Activated CD8-positive, alpha-beta T cell treated with anti-CD3 and anti-CD28 coated beads, Interleukin-2, amount 10 ng/mL, durations not matched to agents 7 days and 5 days (primary cell): ENCODE data around the gene RNPC3. TPM values are rescaled to one million over a fixed set of nuclear protein-coding genes. Genes with fewer than 3 reads are reported as not detected.

Experiments
- ATAC-seq: fragments of 150-1000 bp; cut with Tn5 transposase; one replicate; pipeline ENCODE4 v1.10.0; 2021; ENCODE audit warnings: moderate library complexity
- CTCF ChIA-PET: fragments of 350-600 bp; sonication (Branson Sonifier 250); formaldehyde crosslinking; loops from one replicate; lab custom pipeline; 2021; ENCODE audit warnings: antibody characterized with exemption; lab: Charles Lee
- POLR2A ChIA-PET: fragments of 350-600 bp; sonication (Branson Sonifier 250); formaldehyde crosslinking; loops from one replicate; lab custom pipeline; 2021; ENCODE audit warnings: antibody characterized with exemption; lab: Charles Lee
- DNase-seq: peaks from one replicate; pipeline ENCODE4 v3.0.0-alpha.2; 2020
- H3K27ac Mint-ChIP-seq: one replicate; pipeline ENCODE4 v1.8.0; 2021; ENCODE audit warnings: mild to moderate bottlenecking, mixed read lengths
- H3K27me3 Mint-ChIP-seq: one replicate; pipeline ENCODE4 v1.8.0; 2021; ENCODE audit warnings: low read depth, mixed read lengths
- H3K36me3 Mint-ChIP-seq: one replicate; pipeline ENCODE4 v1.8.0; 2021; ENCODE audit warnings: low read depth, mixed read lengths
- H3K4me1 Mint-ChIP-seq: one replicate; pipeline ENCODE4 v1.8.0; 2021; ENCODE audit warnings: low read depth, mixed read lengths
- H3K4me3 Mint-ChIP-seq: one replicate; pipeline ENCODE4 v1.8.0; 2021; ENCODE audit warnings: mild to moderate bottlenecking, mixed read lengths
- H3K9me3 Mint-ChIP-seq: one replicate; pipeline ENCODE4 v1.8.0; 2022; ENCODE audit warnings: mixed read lengths; ENCODE audit not compliant: insufficient read depth
- total RNA-seq, 2 experiments: library from RNA; stranded (reverse); gene quantifications; one replicate each; pipeline ENCODE4 v1.2.3, GENCODE V29; 2021

Gene RNPC3, protein sequence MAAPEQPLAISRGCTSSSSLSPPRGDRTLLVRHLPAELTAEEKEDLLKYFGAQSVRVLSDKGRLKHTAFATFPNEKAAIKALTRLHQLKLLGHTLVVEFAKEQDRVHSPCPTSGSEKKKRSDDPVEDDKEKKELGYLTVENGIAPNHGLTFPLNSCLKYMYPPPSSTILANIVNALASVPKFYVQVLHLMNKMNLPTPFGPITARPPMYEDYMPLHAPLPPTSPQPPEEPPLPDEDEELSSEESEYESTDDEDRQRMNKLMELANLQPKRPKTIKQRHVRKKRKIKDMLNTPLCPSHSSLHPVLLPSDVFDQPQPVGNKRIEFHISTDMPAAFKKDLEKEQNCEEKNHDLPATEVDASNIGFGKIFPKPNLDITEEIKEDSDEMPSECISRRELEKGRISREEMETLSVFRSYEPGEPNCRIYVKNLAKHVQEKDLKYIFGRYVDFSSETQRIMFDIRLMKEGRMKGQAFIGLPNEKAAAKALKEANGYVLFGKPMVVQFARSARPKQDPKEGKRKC
- 10 to 100 TPM; 20.6 to 22.2 TPM for total RNA-seq

DNA sequence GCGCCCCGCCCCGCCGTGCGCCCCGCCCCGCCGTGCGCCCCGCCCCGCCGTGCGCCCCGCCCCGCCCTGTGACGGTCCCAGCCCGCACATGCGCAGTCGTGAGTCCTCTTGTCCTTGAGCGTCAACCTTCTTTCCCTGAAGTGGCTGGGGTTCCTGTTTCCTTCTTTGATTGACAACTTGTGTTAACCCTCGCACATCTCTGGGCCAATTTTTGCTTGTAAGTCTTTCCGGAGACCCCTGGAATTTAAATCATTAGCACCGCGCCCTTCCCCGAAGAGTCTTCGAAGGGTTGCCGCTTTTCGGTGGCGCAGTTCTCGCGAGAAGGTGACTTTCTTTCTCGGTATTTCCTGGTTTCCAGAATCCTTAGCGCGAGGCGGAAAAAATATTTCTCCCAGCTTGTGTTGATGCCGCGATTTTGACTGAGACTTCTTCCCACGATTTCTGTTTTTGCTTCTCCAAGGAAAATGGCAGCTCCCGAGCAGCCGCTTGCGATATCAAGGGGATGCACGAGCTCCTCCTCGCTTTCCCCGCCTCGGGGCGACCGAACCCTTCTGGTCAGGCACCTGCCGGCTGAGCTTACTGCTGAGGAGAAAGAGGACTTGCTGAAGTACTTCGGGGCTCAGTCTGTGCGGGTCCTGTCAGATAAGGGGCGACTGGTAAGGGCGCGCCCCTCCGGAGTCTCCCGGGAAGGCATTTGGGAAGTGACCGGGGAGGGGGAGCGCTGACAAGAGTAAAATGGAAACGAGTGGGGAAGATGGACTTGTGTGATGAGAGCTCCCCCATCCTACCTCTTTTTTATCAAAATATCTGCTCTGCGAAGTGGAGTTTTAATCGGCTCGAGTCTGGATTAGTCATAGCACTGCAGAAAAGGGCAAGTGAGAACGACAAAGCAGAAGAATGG is at the start of gene RNPC3:
Gene RNPC3 (plus strand): TSS at position 93 of the 901 bp plus-strand sequence. CDS start 372 bp downstream, at position 465.
- CTCF ChIA-PET, result interaction anchor here (1.0 to 2.1 kb wide), 3 partner anchors 9 to 24 kb away, joined by 3 to 11 read pairs (median 4); no protein-coding TSS in a partner anchor
- Mint-ChIP-seq H3K4me3 (peak within 1 kb of the TSS; percentile 99), H3K4me1 (peaks cover 30% of the 10 kb centered on the region)

DNA sequence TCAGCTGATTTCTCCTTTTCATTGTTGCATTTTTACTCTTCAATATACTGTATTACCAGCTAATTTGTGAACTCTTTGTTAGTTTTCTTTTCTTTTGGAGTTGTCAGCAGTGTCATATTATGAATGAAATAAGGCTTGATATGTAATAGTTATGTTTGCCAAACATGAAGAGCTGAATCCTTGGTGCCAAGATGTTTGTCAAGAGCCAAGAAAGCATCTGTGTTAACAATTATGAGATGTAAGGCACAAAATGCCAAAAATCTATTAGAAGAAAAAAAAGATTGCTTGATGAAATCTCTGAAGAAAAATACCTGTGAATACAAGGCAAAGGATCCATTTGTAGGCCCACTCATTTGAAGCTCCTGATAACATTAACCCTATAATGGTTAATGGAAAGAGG is 48.4 kb upstream of the RNPC3 start:
- no peaks in the 10 kb centered on the region for H3K9me3 Mint-ChIP-seq
- POLR2A ChIA-PET, result no interaction called here
- DNase-seq (no peak), ATAC-seq (no peak)
- no peaks in the 10 kb centered on the region for H3K36me3 Mint-ChIP-seq
- no peak overlapping the region for H3K4me3 Mint-ChIP-seq
- CTCF ChIA-PET, result no interaction called here
- no peak overlapping the region for H3K27ac Mint-ChIP-seq
- no peaks in the 10 kb centered on the region for H3K27me3 Mint-ChIP-seq
- H3K4me1 Mint-ChIP-seq, result no peaks in the 10 kb centered on the region

More for the DNA sequence above, at the start of gene RNPC3:
- Mint-ChIP-seq H3K36me3 (peaks cover 33% of the 10 kb centered on the region), H3K27ac (peak within 1 kb of the TSS; percentile 99), H3K27me3 (peaks cover 5% of the 10 kb centered on the region), H3K9me3 (no peaks in the 10 kb centered on the region)
- peak; percentile 90 for DNase-seq
- POLR2A ChIA-PET, result interaction anchor here (0.7 to 1.3 kb wide), 6 partner anchors 9 to 37 kb away, joined by 3 to 4 read pairs (median 3); no protein-coding TSS in a partner anchor
- peak; percentile 83 for ATAC-seq

DNA sequence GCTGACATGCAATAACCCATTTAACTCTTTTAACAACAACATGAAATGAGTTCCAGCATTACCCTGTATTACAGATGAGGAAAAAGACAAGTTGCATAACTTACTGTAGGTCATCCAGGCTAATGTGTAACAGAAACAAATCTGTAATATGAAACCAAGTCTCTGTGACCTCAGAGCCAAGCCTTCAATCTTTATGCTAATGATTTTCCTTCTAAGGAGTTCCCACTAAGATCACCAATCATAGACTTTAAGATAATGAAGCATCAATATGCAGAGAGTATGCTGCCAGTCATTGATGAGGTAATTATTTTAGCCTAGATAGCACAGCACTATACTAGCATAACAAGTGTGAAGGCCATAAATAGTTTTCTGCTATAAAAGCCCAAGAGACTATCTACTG is 35.6 kb upstream of the RNPC3 start:
- no peak overlapping the region for H3K4me3 Mint-ChIP-seq
- H3K36me3 Mint-ChIP-seq, result no peaks in the 10 kb centered on the region
- ChIA-PET CTCF (no interaction called here), POLR2A (no interaction called here)
- no peaks in the 10 kb centered on the region for H3K27me3 Mint-ChIP-seq
- no peak for ATAC-seq
- DNase-seq, result no peak
- no peaks in the 10 kb centered on the region for H3K9me3 Mint-ChIP-seq
- no peaks in the 10 kb centered on the region for H3K4me1 Mint-ChIP-seq
- no peak overlapping the region for H3K27ac Mint-ChIP-seq

DNA sequence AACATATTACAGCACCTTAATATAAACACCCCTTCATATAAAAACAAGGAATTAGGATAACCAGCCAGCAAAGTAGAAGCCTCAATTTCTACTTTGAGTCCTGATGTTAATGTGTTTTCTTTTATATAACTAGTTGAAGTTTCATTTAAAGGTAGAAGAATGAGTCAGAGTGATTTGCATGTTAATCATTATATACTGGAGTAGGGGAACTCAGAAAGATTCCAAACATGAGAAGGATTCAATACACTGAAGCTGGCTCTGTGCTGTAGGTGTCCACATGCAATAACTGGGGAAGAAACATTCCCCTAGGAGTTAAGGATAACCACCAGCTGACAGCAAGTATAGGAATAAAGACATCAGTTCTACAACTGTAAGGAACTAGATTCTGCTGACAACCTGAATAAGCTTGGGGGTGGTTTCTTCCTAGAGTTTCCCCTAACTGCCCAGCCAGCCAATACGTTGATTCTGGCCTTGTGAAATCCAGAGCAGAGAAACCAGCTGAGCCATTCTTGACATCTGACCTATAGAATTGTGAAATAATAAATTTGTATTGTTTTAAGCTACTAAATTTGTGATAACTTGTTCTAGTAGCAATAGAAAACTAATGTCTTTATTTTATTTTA is 33.4 kb upstream of the RNPC3 start:
- ATAC-seq (no peak), DNase-seq (no peak)
- no peak overlapping the region for H3K27ac Mint-ChIP-seq
- ChIA-PET POLR2A (no interaction called here), CTCF (no interaction called here)
- H3K27me3 Mint-ChIP-seq, result no peaks in the 10 kb centered on the region
- H3K9me3 Mint-ChIP-seq, result no peaks in the 10 kb centered on the region
- no peak overlapping the region for H3K4me3 Mint-ChIP-seq
- no peaks in the 10 kb centered on the region for H3K4me1 Mint-ChIP-seq
- H3K36me3 Mint-ChIP-seq, result no peaks in the 10 kb centered on the region

DNA sequence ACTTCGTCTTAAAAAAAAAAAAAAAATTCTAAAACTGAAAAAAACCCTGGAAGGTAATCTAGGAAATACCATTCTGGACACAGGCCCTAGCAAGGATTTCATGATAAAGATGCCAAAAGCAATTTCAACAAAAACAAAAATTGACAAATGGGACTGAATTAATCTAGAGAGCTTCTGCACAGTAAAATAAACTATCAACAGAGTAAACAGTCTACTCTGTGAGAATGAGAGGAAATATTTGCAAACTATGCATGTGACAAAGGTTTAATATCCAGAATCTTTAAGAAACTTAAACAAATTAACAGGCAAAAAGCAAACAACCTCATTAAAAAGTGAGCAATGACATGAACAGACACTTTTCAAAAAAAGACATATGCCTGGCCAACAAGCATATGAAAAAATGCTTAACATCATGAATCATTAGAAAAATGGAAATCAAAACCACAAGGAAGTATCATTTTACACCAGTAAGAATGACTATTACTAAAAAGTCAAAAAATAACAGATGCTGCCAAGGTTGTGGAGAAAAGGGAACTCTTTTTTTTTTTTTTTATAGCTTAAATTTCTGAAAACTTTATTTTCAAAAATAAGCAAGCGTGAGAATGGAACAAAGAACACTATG is 29.4 kb upstream of the RNPC3 start:
- Mint-ChIP-seq H3K27me3 (no peaks in the 10 kb centered on the region), H3K9me3 (no peaks in the 10 kb centered on the region), H3K27ac (no peak overlapping the region), H3K36me3 (no peaks in the 10 kb centered on the region), H3K4me3 (no peak overlapping the region), H3K4me1 (no peaks in the 10 kb centered on the region)
- ATAC-seq, result no peak
- DNase-seq, result no peak
- ChIA-PET POLR2A (no interaction called here), CTCF (no interaction called here)

DNA sequence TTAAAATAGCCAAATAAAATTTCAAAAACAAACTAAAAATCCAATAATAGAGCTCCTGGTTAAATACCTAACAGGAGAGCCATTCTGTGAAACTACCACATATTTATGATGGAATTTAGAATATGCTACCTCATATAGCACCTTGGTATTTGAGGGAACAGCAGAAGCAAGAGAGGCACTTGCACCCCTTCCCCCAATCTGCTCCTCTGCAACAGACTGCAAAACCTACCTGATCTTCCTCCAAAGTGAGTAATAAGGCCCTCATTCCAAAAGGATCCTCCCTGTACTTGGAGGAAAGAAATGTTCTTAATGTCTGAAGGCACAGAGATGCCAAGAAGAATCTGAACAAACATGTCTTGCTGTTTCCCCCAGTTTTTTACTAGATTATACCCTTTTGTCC is 28.1 kb upstream of the RNPC3 start:
- CTCF ChIA-PET, result no interaction called here
- POLR2A ChIA-PET, result no interaction called here
- H3K27me3 Mint-ChIP-seq, result no peaks in the 10 kb centered on the region
- DNase-seq, result no peak
- no peaks in the 10 kb centered on the region for H3K4me1 Mint-ChIP-seq
- no peak overlapping the region for H3K27ac Mint-ChIP-seq
- no peaks in the 10 kb centered on the region for H3K36me3 Mint-ChIP-seq
- H3K4me3 Mint-ChIP-seq, result no peak overlapping the region
- H3K9me3 Mint-ChIP-seq, result no peaks in the 10 kb centered on the region
- ATAC-seq, result no peak

DNA sequence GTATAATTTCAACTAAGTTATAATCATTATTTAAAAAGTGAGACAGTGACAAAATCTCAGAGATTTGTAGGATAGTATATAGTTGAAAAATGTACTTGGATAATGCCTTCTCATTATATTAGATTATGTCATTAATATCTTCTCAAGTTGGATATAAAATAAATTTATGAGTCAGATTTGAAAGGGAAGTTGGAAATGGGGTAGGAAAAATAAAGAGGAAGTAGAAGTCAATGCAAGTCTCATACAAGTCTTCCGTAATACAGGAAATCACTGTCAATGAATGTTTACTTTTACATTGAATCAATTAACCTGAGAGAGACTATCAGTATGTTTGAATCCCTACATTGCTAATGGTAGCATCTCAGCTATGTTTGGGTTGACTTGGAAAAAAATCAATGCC is 16.2 kb upstream of the RNPC3 start:
- DNase-seq, result no peak
- Mint-ChIP-seq H3K36me3 (peaks cover 7% of the 10 kb centered on the region), H3K9me3 (peaks cover 4% of the 10 kb centered on the region), H3K27ac (no peak overlapping the region), H3K27me3 (no peaks in the 10 kb centered on the region), H3K4me3 (no peak overlapping the region), H3K4me1 (no peaks in the 10 kb centered on the region)
- CTCF ChIA-PET, result no interaction called here
- POLR2A ChIA-PET, result no interaction called here
- no peak for ATAC-seq

DNA sequence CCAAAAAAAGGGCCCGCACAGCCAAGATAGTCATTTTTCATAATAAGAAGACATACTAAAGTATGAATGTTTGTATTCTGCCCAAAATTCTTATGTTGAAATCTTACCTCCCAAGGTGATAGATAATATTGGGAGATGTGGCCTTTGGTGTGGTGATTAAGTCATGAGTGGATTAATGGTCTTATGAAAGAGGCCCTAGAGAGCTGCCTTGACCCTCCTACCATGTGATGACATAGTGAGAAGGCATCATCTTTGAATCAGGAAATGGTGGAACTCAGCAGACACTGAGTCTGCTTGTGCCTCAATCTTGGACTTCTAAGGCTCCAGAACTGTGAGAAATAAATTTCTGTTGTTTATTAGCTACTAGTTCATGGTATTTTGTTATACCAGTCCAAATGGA is 11.8 kb upstream of the RNPC3 start:
- DNase-seq (no peak), ATAC-seq (no peak)
- Mint-ChIP-seq H3K27ac (no peak overlapping the region), H3K4me1 (peaks cover 17% of the 10 kb centered on the region), H3K36me3 (peaks cover 7% of the 10 kb centered on the region), H3K27me3 (no peaks in the 10 kb centered on the region), H3K4me3 (no peak overlapping the region), H3K9me3 (peaks cover 4% of the 10 kb centered on the region)
- POLR2A ChIA-PET, result no interaction called here
- CTCF ChIA-PET, result interaction anchor here (1.7 kb wide), 2 partner anchors 12 to 407 kb away, joined by 4 to 11 read pairs; partner anchors contain the start of gene RNPC3

DNA sequence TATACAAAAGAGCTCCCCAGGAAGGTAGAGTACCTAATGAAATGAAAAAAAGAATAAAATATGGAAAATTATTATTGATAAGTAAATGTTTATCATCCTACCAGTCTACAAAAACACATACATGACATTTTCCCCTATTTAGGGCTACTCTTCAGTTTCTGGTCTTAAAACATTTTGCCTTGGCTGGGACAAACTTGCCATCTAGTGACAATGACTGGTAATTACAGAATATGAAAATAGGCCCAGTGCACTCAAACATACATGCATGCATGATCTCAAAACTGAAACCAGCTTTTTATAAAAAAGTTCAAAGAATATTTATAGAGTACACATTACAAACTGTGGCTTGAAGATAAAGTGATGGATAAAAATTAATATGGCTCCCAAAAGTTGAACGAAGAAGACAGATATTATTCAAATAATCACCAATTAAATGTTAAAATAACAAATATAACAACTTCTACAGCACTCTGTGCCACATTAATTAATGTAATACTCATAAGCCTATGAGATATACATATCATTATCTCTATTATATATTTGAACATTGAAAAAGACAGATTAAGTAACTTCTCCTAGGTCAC is 10.5 kb upstream of the RNPC3 start:
- Mint-ChIP-seq H3K36me3 (peaks cover 7% of the 10 kb centered on the region), H3K9me3 (peaks cover 4% of the 10 kb centered on the region), H3K4me3 (no peak overlapping the region), H3K27ac (no peak overlapping the region), H3K4me1 (peaks cover 17% of the 10 kb centered on the region), H3K27me3 (no peaks in the 10 kb centered on the region)
- ATAC-seq (peak; percentile 81), DNase-seq (peak; percentile 35)
- POLR2A ChIA-PET, result interaction anchor here (1.2 kb wide), 1 partner anchor 11 kb away, joined by 3 read pairs; no protein-coding TSS in a partner anchor
- CTCF ChIA-PET, result interaction anchor here (0.8 to 2.0 kb wide), 7 partner anchors 10 to 545 kb away, joined by 3 to 11 read pairs (median 4); partner anchors contain the start of gene RNPC3

DNA sequence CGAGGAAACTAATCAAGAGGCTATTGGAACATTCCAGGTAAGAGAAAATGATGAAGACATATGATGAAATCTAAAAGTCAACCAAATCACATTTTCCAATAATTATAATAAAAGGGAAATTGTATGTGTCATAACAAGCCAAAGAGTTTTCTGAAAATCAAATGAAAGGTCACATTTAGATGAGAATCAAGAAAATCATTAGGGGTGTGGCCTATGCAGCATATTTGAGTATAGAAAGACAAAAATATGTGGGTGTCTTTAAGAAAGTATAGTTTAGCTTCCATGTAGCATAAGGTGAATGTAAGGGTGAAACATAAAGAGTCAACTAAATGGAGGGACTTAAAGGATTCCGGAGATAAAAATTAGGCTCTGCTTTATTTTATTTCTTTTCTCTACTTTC is 9.2 kb upstream of the RNPC3 start:
- Mint-ChIP-seq H3K27me3 (no peaks in the 10 kb centered on the region), H3K36me3 (peaks cover 3% of the 10 kb centered on the region), H3K9me3 (no peaks in the 10 kb centered on the region), H3K27ac (no peak overlapping the region), H3K4me1 (peaks cover 17% of the 10 kb centered on the region), H3K4me3 (no peak overlapping the region)
- DNase-seq (no peak), ATAC-seq (no peak)
- CTCF ChIA-PET, result interaction anchor here (0.9 kb wide), 1 partner anchor 10 kb away, joined by 4 read pairs; the partner anchor contains the start of gene RNPC3
- POLR2A ChIA-PET, result interaction anchor here (1.3 kb wide), 1 partner anchor 10 kb away, joined by 4 read pairs; the partner anchor contains the start of gene RNPC3
